Astrocyte (in vitro differentiated cells and primary cell): Measurements from ENCODE around the gene BTBD2. TPM values are rescaled to one million over a fixed set of nuclear protein-coding genes. Genes with fewer than 3 reads are reported as not detected.

Experiments used
- DNase-seq: peaks from one replicate; pipeline ENCODE4 v3.0.0-alpha.2; 2010; ENCODE audit warnings: low read depth
- FAIRE-seq: peaks from 2 replicates; lab custom pipeline; 2011; peaks lifted over from hg19 to GRCh38; lab: Jason Lieb, UNC
- H2AFZ ChIP-seq: 2 replicates; pipeline ENCODE4 v1.6.0; 2012; ENCODE audit warnings: low read depth, low read length, inconsistent platforms
- H3K27ac ChIP-seq: 2 replicates; pipeline ENCODE4 v1.5.1; 2011; ENCODE audit warnings: low read depth, low read length, inconsistent platforms
- H3K27me3 ChIP-seq: 2 replicates; pipeline ENCODE4 v1.6.0; 2011; ENCODE audit warnings: low read length, inconsistent platforms; ENCODE audit not compliant: insufficient read depth
- H3K36me3 ChIP-seq: 2 replicates; pipeline ENCODE4 v1.5.1; 2011; ENCODE audit warnings: low read length, inconsistent platforms; ENCODE audit not compliant: insufficient read depth
- H3K4me1 ChIP-seq: 2 replicates; pipeline ENCODE4 v1.5.1; 2011; ENCODE audit warnings: low read length, inconsistent platforms; ENCODE audit not compliant: insufficient read depth
- H3K4me2 ChIP-seq: 2 replicates; pipeline ENCODE4 v1.6.0; 2012; ENCODE audit warnings: low read length, inconsistent platforms
- H3K4me3 ChIP-seq: 2 replicates; pipeline ENCODE4 v1.5.1; 2011; ENCODE audit warnings: low read depth, mild to moderate bottlenecking, low read length, inconsistent platforms; ENCODE audit not compliant: insufficient read depth
- H3K79me2 ChIP-seq: 2 replicates; pipeline ENCODE4 v1.6.0; 2012; ENCODE audit warnings: mild to moderate bottlenecking, low read length, inconsistent platforms; ENCODE audit not compliant: insufficient read depth
- H3K9ac ChIP-seq: 2 replicates; pipeline ENCODE4 v1.6.0; 2012; ENCODE audit warnings: mild to moderate bottlenecking, low read length, inconsistent platforms
- H3K9me3 ChIP-seq: 2 replicates; pipeline ENCODE4 v1.5.1; 2012; ENCODE audit warnings: low read depth, mild to moderate bottlenecking, low read length, inconsistent platforms; ENCODE audit not compliant: insufficient read depth
- H4K20me1 ChIP-seq: 2 replicates; pipeline ENCODE4 v1.6.0; 2012; ENCODE audit warnings: low read length, inconsistent platforms; ENCODE audit not compliant: insufficient read depth
- H3K27ac Mint-ChIP-seq: one replicate; pipeline ENCODE4 v1.8.0; 2021; ENCODE audit warnings: mild to moderate bottlenecking, mixed read lengths; ENCODE audit not compliant: unreplicated experiment
- H3K27me3 Mint-ChIP-seq: one replicate; pipeline ENCODE4 v1.8.0; 2021; ENCODE audit warnings: low read depth, mixed read lengths; ENCODE audit not compliant: unreplicated experiment
- H3K36me3 Mint-ChIP-seq: one replicate; pipeline ENCODE4 v1.8.0; 2021; ENCODE audit warnings: low read depth, mixed read lengths; ENCODE audit not compliant: unreplicated experiment
- H3K4me1 Mint-ChIP-seq: one replicate; pipeline ENCODE4 v1.8.0; 2021; ENCODE audit warnings: low read depth, mixed read lengths; ENCODE audit not compliant: unreplicated experiment
- H3K4me3 Mint-ChIP-seq: one replicate; pipeline ENCODE4 v1.8.0; 2021; ENCODE audit warnings: mild to moderate bottlenecking, moderate library complexity, mixed read lengths; ENCODE audit not compliant: unreplicated experiment
- H3K9me3 Mint-ChIP-seq: one replicate; pipeline ENCODE4 v1.8.0; 2021; ENCODE audit warnings: mild to moderate bottlenecking, mixed read lengths; ENCODE audit not compliant: unreplicated experiment
- CTCF ChIP-seq: IDR thresholded peaks from 2 replicates; pipeline ENCODE4 v1.5.1; 2011; ENCODE audit warnings: low read depth, mild to moderate bottlenecking, inconsistent platforms, low read length, moderate library complexity; ENCODE audit not compliant: insufficient read depth
- EZH2 ChIP-seq: IDR thresholded peaks from 2 replicates; pipeline ENCODE4 v1.6.1; 2012; ENCODE audit warnings: mild to moderate bottlenecking, low read length, inconsistent platforms; ENCODE audit not compliant: insufficient read depth
- total RNA-seq: library from RNA; stranded (reverse); gene quantifications from 2 replicates; pipeline ENCODE4 v1.2.1, GENCODE V29; 2021

The BTBD2 gene
- total RNA-seq, 1 donor from 2014 or later: 53.7 TPM

GRCh38 chr19:1944088-1944915 is 71.2 kb downstream of the BTBD2 start:
- no peak overlapping the region for H2AFZ ChIP-seq
- no peak for DNase-seq
- Mint-ChIP-seq H3K36me3 (peaks cover 4% of the 10 kb centered on the region), H3K27ac (peak overlapping the region; percentile 72), H3K4me3 (peak overlapping the region; percentile 14), H3K4me1 (peaks cover 9% of the 10 kb centered on the region), H3K9me3 (no peaks in the 10 kb centered on the region), H3K27me3 (no peaks in the 10 kb centered on the region)
- no peak overlapping the region for H3K4me2 ChIP-seq
- no peak overlapping the region for H3K4me3 ChIP-seq
- H3K79me2 ChIP-seq: peaks cover 74% of the 10 kb centered on the region
- H3K27ac ChIP-seq: no peak overlapping the region
- H4K20me1 ChIP-seq: peaks cover 67% of the 10 kb centered on the region
- no peak for FAIRE-seq
- no peak overlapping the region for H3K9ac ChIP-seq
- no peaks in the 10 kb centered on the region for H3K27me3 ChIP-seq
- no peak for TF ChIP-seq CTCF
- TF ChIP-seq EZH2: no peak
- H3K4me1 ChIP-seq: peaks cover 23% of the 10 kb centered on the region
- H3K36me3 ChIP-seq: peaks cover 2% of the 10 kb centered on the region
- no peaks in the 10 kb centered on the region for H3K9me3 ChIP-seq

GRCh38 chr19:1943661-1944087 is 71.8 kb downstream of the BTBD2 start:
- H3K4me3 Mint-ChIP-seq: peak overlapping the region; percentile 94
- H3K27ac ChIP-seq: no peak overlapping the region
- no peaks in the 10 kb centered on the region for H3K36me3 Mint-ChIP-seq
- peaks cover 9% of the 10 kb centered on the region for H3K4me1 Mint-ChIP-seq
- TF ChIP-seq CTCF (no peak), EZH2 (no peak)
- no peak for FAIRE-seq
- no peaks in the 10 kb centered on the region for H3K27me3 ChIP-seq
- no peaks in the 10 kb centered on the region for H3K9me3 ChIP-seq
- peak overlapping the region; percentile 90 for H3K9ac ChIP-seq
- H3K4me1 ChIP-seq: peaks cover 23% of the 10 kb centered on the region
- DNase-seq: no peak
- H3K4me3 ChIP-seq: no peak overlapping the region
- H4K20me1 ChIP-seq: peaks cover 61% of the 10 kb centered on the region
- H3K4me2 ChIP-seq: peak overlapping the region; percentile 100
- no peaks in the 10 kb centered on the region for H3K9me3 Mint-ChIP-seq
- peaks cover 67% of the 10 kb centered on the region for H3K79me2 ChIP-seq
- H3K27me3 Mint-ChIP-seq: no peaks in the 10 kb centered on the region
- H3K27ac Mint-ChIP-seq: peak overlapping the region; percentile 72
- peaks cover 2% of the 10 kb centered on the region for H3K36me3 ChIP-seq
- no peak overlapping the region for H2AFZ ChIP-seq
